ENCODE results near the gene KIN. TPM values are rescaled to one million over a fixed set of nuclear protein-coding genes. Genes with fewer than 3 reads are reported as not detected.

The KIN gene
- total and polyA plus RNA-seq, 9 donors: 7.4 to 14.6 (median 11.4) TPM

- Histone ChIP-seq H3K27ac (no peak overlapping the region), H3K4me1 (ENCODE audit: insufficient read depth) (no peaks in the 10 kb centered on the region), H3K27me3 (no peaks in the 10 kb centered on the region), H3K4me3 (no peak overlapping the region), H3K36me3 (no peaks in the 10 kb centered on the region), H3K9me3 (no peaks in the 10 kb centered on the region)
- intact Hi-C loops (cut with DNase I): no loop called here
- TF ChIP-seq POLR2A (IDR thresholded peaks at IDR 0.05) (no peak), EP300 (IDR thresholded peaks at IDR 0.05) (no peak), CTCF (IDR thresholded peaks at IDR 0.05) (no peak)
- 67 to 77% (median 76%) methylated on average over 5 of the region's 5 CpGs for WGBS, 3 donors
- DNase-seq: no peak
Measured at GRCh38 chr10:7763929-7764328, 23.9 kb downstream of the KIN start.

GRCh38 chr10:7756360-7756992 is 31.3 kb downstream of the KIN start:
- H3K4me1 ChIP-seq (ENCODE audit: insufficient read depth): no peaks in the 10 kb centered on the region
- WGBS, 3 donors: 76 to 86% (median 81%) methylated on average over 7 of the region's 7 CpGs
- no peak for DNase-seq
- H3K36me3 ChIP-seq: no peaks in the 10 kb centered on the region
- TF ChIP-seq POLR2A (IDR thresholded peaks at IDR 0.05): no peak
- no peak for TF ChIP-seq CTCF (IDR thresholded peaks at IDR 0.05)
- TF ChIP-seq EP300 (IDR thresholded peaks at IDR 0.05): no peak
- H3K27ac ChIP-seq: no peak overlapping the region
- H3K4me3 ChIP-seq: no peak overlapping the region
- no peaks in the 10 kb centered on the region for H3K27me3 ChIP-seq
- H3K9me3 ChIP-seq: no peaks in the 10 kb centered on the region
- intact Hi-C loops (cut with DNase I): no loop called here

- WGBS, 3 donors: 80 to 99% (median 97%) methylated on average over 3 of the region's 3 CpGs
Measured at GRCh38 chr10:7755103-7755502, 32.7 kb downstream of the KIN start.

GRCh38 chr10:7752251-7752650 is 35.5 kb downstream of the KIN start:
- no peak overlapping the region for H3K27ac ChIP-seq
- H3K9me3 ChIP-seq: no peaks in the 10 kb centered on the region
- no peaks in the 10 kb centered on the region for H3K4me1 ChIP-seq (ENCODE audit: insufficient read depth)
- intact Hi-C loops (cut with DNase I): no loop called here
- no peak overlapping the region for H3K4me3 ChIP-seq
- H3K36me3 ChIP-seq: no peaks in the 10 kb centered on the region
- 92 to 94% (median 93%) methylated on average over 6 of the region's 6 CpGs for WGBS, 3 donors
- no peak for DNase-seq
- TF ChIP-seq POLR2A (IDR thresholded peaks at IDR 0.05) (no peak), EP300 (IDR thresholded peaks at IDR 0.05) (no peak), CTCF (IDR thresholded peaks at IDR 0.05) (no peak)
- H3K27me3 ChIP-seq: no peaks in the 10 kb centered on the region

More at GRCh38 chr10:7755103-7755502, 32.7 kb downstream of the KIN start:
- H3K4me3 ChIP-seq: no peak overlapping the region
- no peak for TF ChIP-seq POLR2A (IDR thresholded peaks at IDR 0.05)
- TF ChIP-seq EP300 (IDR thresholded peaks at IDR 0.05): no peak
- no peak for TF ChIP-seq CTCF (IDR thresholded peaks at IDR 0.05)
- H3K27me3 ChIP-seq: no peaks in the 10 kb centered on the region
- no peaks in the 10 kb centered on the region for H3K9me3 ChIP-seq
- H3K36me3 ChIP-seq: no peaks in the 10 kb centered on the region
- intact Hi-C loops (cut with DNase I): no loop called here
- no peak overlapping the region for H3K27ac ChIP-seq
- no peak for DNase-seq
- no peaks in the 10 kb centered on the region for H3K4me1 ChIP-seq (ENCODE audit: insufficient read depth)

All from ovary (tissue), 9 donors.